Stimulated activated naive CD8-positive, alpha-beta T cell treated with anti-CD3 and anti-CD28 coated beads, Interleukin-15, Interleukin-2, amounts not matched to agents 100 ng/mL and 50 ng/mL, for 24 hours (primary cell): ENCODE results near the gene RIPK4.

Source experiments
- H3K27ac Mint-ChIP-seq: one replicate; pipeline ENCODE4 v1.8.0; 2021; ENCODE audit warnings: mild to moderate bottlenecking, mixed read lengths
- H3K27me3 Mint-ChIP-seq: one replicate; pipeline ENCODE4 v1.8.0; 2021; ENCODE audit warnings: mixed read lengths
- H3K36me3 Mint-ChIP-seq: one replicate; pipeline ENCODE4 v1.8.0; 2021; ENCODE audit warnings: low read depth, mixed read lengths
- H3K4me1 Mint-ChIP-seq: one replicate; pipeline ENCODE4 v1.8.0; 2021; ENCODE audit warnings: low read depth, mixed read lengths
- H3K4me3 Mint-ChIP-seq: one replicate; pipeline ENCODE4 v1.8.0; 2021; ENCODE audit warnings: mild to moderate bottlenecking, mixed read lengths
- H3K9me3 Mint-ChIP-seq: one replicate; pipeline ENCODE4 v1.8.0; 2021; ENCODE audit warnings: mixed read lengths

The RIPK4 gene

DNA sequence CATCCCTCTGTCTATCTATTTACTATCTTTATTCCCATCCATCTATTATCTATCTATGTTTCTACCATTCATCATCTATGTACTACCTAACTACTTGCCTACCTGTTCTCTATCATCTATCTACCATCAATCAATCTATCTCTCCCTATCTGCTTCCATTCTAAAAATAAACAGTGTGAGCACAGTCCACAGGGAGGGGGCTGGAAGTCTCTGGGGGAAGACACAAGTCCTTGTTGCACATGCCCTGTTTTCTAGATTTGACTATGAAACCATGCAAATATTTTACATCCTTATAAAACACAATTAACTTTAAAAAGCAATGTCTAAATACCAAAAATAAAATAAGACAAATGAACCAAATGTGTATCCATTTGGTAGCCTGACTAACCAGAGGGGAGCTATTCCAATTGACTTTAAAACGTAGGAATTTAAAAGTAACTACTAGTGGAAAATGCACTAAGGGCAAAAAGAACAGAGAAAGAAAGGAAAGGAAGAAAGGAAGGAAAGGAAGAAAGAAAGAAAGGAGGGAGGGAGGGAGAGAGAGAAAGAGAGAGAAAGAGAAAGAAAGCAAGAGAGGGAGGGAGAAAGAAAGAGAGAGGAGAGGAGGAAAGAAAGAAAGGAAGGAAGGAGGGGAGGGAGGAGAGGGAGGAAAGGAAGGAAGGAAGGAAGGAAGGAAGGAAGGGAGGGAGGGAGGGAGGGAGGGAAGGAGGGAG, 13.6 kb upstream of the RIPK4 start:
- no peaks in the 10 kb centered on the region for H3K9me3 Mint-ChIP-seq
- H3K4me1 Mint-ChIP-seq = peaks cover 11% of the 10 kb centered on the region
- H3K4me3 Mint-ChIP-seq = no peak overlapping the region
- H3K27ac Mint-ChIP-seq = no peak overlapping the region
- peaks cover 74% of the 10 kb centered on the region for H3K27me3 Mint-ChIP-seq
- H3K36me3 Mint-ChIP-seq = no peaks in the 10 kb centered on the region

DNA sequence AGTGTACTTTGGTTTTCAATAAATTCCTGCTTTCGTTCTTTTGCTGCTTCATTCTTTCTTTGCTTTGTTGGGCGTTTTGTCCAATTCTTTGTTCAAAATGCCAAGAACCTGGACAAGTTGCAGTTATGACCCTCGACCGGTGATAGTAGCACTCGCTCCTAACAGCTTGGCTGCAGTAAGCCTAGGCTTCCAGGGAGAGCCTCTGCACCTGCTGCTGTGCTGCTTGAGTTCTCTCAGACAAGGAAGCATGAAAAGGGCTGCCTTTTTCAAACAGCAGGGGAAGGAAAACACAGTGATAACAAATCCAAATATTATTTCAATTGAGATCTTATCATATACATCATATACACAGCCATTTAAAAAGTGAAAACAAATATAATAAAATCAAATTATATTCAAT, 12.8 kb upstream of the RIPK4 start:
- no peaks in the 10 kb centered on the region for H3K9me3 Mint-ChIP-seq
- H3K4me1 Mint-ChIP-seq = peaks cover 11% of the 10 kb centered on the region
- H3K27ac Mint-ChIP-seq = no peak overlapping the region
- H3K36me3 Mint-ChIP-seq = no peaks in the 10 kb centered on the region
- peaks cover 78% of the 10 kb centered on the region for H3K27me3 Mint-ChIP-seq
- H3K4me3 Mint-ChIP-seq = no peak overlapping the region

DNA sequence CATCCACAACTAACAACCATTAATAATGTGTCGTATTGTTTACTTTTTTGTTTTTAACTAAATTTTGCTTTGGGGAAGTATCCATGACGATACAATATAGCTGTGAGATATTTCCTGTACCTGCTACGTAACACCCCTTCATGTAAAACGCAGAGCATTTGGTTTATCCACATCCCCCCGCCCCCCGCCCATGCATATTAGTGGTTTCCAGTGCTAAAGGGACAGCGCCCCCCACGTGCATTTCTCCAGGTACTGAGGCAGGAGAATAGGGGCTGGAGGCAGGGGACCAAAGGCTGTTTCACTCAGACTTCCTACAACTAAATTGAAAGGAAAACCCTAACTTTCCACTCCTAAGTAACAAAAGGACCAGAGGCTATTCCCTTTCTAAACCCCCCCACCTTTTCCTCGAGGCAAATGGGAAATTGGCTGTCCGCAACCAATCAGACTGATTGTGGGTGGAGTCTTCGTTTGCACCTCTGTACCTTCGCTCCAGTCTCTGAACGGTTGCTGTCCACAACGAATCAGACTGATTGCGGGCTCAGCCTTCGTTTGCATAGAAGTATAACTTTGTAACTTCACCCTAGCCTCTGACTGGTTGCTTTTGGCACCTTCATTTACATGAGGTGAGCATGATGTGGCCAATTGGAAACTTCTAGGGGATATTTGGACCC, 12.2 kb upstream of the RIPK4 start:
- Mint-ChIP-seq H3K9me3 (no peaks in the 10 kb centered on the region), H3K36me3 (no peaks in the 10 kb centered on the region), H3K4me3 (no peak overlapping the region), H3K27me3 (peaks cover 78% of the 10 kb centered on the region), H3K27ac (no peak overlapping the region), H3K4me1 (peaks cover 8% of the 10 kb centered on the region)

DNA sequence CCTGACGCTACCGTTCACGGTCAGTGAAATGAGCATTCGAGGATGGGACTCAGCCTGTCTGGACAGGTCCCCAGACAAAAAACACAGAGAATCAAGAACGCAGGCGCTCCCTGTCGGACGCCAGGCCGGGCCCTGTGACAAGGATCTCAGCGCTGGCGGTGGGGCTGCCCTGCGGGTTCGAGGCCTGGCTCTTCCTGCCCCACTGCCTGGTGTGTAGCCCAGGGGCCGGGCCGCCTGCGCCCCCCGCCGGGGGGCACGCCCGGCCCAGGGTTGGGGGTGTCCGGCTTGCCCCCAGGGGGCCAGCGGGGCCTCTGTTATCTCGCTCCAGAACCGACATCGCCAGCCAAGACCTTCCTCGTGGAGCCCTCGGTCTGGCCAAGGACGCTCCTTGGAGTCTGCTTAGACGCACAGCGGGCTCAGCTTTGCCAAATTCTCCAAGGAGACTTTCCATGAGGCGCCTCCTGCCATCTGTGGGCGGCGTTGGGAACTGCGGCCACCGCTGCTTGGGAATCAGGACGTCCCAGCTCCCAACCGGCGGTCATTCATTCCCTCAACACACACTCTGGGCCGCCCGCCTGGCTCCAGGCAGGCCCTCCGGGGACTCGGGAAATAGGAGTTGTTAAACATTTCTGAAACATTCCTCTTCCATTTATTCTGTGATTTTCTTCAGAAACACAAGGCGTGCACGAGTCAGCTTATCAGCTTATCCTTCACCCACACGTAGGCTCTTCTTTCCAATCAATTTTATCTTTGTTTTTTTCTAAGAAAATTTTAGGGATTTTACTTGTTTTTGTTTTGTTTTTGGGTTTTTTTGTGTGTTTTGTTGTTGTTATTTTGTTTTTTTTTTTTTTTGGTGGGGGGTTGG, 11.3 kb upstream of the RIPK4 start:
- no peaks in the 10 kb centered on the region for H3K36me3 Mint-ChIP-seq

DNA sequence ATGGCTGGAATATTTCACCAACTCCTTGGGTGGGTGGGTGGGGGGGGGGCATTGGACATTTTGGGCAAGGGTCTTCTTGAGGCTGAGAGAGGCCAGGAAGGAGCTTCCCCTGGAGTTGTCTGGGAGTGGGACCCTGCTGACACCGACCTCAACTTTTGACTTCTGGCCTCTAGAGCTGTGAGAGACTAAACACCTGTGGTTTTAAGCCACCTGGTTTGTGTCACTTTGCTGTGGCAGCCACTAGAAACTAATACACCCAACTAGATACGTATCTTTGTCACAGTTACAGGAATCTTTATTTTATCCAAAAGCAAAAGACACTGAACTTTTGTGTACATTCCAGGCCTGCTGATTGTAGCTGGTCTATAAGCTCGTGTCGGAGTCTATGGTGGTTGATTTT, 9.9 kb upstream of the RIPK4 start:
- Mint-ChIP-seq H3K9me3 (no peaks in the 10 kb centered on the region), H3K27me3 (peaks cover 73% of the 10 kb centered on the region), H3K4me3 (no peak overlapping the region)

More for the DNA sequence above, 11.3 kb upstream of the RIPK4 start:
- H3K27me3 Mint-ChIP-seq = peaks cover 73% of the 10 kb centered on the region
- no peak overlapping the region for H3K4me3 Mint-ChIP-seq
- H3K27ac Mint-ChIP-seq = no peak overlapping the region
- H3K9me3 Mint-ChIP-seq = no peaks in the 10 kb centered on the region
- no peaks in the 10 kb centered on the region for H3K4me1 Mint-ChIP-seq

DNA sequence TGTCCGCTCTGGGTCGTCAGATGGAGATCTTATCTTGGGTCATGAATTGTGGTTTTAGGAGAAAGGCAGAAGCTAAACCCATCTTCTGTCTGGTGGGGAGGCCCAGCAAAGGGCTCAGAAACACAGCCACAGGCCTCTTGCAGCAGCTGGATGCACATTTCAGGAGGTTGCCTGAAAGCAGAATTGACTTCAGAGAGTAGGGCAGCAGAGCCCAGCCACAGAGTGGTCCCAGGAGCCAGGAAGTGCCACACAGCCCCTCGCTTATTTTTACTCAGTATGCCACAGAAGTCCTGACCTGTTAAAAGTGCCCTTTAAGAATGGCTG, 8.3 kb upstream of the RIPK4 start:
- H3K27ac Mint-ChIP-seq = no peak overlapping the region

More for the DNA sequence above, 9.9 kb upstream of the RIPK4 start:
- no peaks in the 10 kb centered on the region for H3K36me3 Mint-ChIP-seq
- no peaks in the 10 kb centered on the region for H3K4me1 Mint-ChIP-seq
- no peak overlapping the region for H3K27ac Mint-ChIP-seq

DNA sequence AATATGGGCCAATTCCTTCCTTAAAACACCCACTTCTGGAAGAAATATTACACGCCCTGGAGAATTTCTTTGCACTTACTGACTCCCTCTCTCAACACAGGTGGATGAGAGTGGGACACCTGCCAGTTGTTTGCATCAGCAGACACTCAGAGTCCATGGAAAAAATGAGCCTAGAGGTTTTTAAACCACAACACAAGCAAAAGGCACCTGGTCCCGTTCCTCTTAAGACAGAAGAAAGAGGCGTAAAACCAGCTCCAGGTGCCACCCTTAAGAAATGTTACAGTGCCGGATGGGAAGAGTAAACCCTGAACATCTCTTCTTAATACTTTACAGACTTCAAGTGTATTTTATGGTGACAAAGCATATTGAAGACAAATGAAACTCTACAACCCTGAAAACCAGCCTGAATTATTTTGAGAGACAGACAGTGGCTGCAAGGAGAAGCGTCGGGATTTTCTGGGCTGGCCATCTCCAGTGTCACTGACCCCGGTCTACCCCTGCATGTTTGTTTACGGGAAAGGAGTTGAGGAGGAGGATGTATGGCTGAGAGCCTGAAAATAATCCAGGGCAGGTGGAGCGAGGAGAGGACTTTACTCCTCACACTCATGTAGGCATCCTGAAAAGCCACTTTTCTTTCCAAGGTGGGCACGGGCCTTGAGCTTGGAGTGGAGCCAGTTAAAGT, 7.8 kb upstream of the RIPK4 start:
- Mint-ChIP-seq H3K4me1 (no peaks in the 10 kb centered on the region), H3K4me3 (no peak overlapping the region), H3K36me3 (no peaks in the 10 kb centered on the region), H3K27me3 (peaks cover 72% of the 10 kb centered on the region), H3K9me3 (no peaks in the 10 kb centered on the region), H3K27ac (no peak overlapping the region)

More for the DNA sequence above, 8.3 kb upstream of the RIPK4 start:
- Mint-ChIP-seq H3K4me3 (no peak overlapping the region), H3K27me3 (peaks cover 70% of the 10 kb centered on the region), H3K36me3 (no peaks in the 10 kb centered on the region), H3K4me1 (no peaks in the 10 kb centered on the region), H3K9me3 (no peaks in the 10 kb centered on the region)

DNA sequence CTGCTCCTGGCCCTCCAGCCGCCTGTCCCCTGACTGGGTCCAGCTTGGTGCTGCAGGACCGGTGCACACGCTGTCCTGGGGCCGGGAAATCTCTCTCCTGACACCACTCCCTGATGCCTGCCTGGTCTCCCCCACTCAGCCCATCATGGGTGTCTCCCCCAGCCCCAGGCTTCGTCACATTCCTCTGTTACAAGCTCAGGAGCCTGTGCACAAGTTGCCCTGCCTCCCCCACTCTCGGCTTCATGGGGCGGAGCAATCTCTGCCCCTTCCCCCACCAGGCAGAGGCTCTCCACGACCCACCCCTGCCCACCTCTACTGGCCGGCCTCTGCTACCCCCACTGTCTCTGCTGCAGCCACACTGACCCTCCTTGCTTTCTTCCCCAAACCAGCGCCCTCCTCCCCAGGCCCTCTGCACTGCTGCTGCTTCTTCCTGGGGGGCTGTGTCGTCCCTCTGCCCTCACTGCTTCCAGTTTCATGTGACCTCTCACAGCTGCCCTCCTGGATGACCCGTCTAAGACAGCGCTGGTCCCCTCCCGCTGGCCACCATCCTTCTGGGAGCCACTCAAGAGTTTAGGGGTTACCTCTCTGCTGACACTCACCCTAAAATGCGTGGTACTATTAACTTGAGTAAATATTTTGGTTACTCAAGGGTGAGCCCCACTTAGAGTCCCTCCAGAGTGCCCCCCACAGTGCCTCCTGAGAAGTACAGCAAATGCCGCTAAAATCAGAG, 5.7 kb upstream of the RIPK4 start:
- Mint-ChIP-seq H3K27ac (no peak overlapping the region), H3K9me3 (no peaks in the 10 kb centered on the region), H3K27me3 (peaks cover 73% of the 10 kb centered on the region), H3K4me1 (peaks cover 17% of the 10 kb centered on the region), H3K4me3 (no peak overlapping the region), H3K36me3 (peaks cover 2% of the 10 kb centered on the region)

DNA sequence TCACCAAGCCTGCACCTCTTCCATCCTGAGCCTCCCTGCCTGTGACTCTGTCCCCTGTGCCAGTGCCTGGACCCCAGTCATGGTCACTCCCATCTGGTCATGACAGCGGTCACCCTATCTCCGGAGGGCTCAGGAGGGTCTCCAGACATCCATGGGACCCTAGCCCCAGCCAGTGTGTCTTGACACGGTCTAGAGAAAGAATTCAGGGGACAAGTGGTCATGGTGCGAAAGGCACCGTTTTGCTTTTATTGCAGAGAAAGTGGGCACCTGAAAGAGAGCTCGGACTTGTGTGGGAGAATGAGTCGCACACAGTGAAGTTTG, 4.7 kb upstream of the RIPK4 start:
- H3K36me3 Mint-ChIP-seq = peaks cover 6% of the 10 kb centered on the region
- no peaks in the 10 kb centered on the region for H3K9me3 Mint-ChIP-seq
- H3K27ac Mint-ChIP-seq = no peak overlapping the region
- H3K27me3 Mint-ChIP-seq = peaks cover 73% of the 10 kb centered on the region
- peaks cover 23% of the 10 kb centered on the region for H3K4me1 Mint-ChIP-seq
- no peak overlapping the region for H3K4me3 Mint-ChIP-seq

DNA sequence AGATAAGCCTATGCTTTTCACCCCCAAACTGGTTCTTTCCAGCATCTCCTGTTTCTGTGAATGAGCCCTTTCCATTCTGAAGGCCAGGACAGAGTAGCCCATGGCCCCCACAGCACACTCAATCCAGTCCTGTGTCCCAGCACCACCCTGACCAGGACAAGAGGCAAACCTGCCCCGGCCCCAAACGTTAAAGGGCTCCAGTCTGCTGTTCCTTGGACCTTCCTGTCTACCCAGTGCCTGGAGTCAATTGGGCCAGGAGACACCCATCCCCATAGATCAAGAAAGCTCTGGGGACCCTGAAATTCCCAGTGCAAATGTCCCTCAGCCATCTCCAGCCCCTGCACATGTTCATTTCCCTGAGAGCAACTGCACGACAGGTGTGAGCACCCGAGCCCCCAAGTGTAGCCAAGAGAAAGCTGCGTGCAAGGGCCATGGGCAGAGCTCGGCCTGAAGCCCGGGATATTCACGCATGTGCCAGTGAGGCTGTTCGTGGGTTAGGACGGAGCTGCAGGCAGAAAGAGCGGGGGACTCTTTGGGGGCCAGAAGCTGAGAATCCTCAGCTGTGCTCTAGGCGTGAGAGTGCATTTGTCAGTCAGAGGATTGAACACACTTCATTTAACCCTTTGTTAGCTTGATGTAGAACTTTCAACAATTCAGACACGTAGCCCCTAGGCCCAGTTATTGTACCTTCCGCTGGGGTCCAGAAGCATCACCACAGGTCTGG, 4.2 kb upstream of the RIPK4 start:
- no peak overlapping the region for H3K4me3 Mint-ChIP-seq
- H3K4me1 Mint-ChIP-seq = peaks cover 23% of the 10 kb centered on the region
- no peaks in the 10 kb centered on the region for H3K9me3 Mint-ChIP-seq
- peaks cover 73% of the 10 kb centered on the region for H3K27me3 Mint-ChIP-seq
- no peak overlapping the region for H3K27ac Mint-ChIP-seq
- peaks cover 6% of the 10 kb centered on the region for H3K36me3 Mint-ChIP-seq

DNA sequence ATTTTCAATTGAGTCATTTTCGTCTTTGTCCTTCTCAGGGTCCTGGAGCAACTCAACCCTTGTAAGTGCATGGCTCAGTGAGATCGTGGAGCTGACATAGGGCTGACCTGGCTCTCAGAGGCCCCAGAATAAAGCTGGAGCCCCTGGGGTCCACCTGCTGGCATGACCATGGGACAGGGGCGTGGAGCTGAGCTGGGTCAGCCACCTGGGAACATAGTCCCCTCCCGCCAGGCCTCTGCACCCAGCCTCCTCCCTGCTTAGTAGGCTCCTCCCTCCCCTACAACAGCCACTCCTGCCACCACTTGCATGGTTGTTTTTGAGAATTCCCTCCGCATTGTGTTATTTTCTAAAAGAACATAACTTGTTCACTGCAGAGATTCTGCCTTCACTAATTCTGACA, 3.1 kb upstream of the RIPK4 start:
- H3K4me3 Mint-ChIP-seq = no peak overlapping the region
- peaks cover 75% of the 10 kb centered on the region for H3K27me3 Mint-ChIP-seq
- peaks cover 6% of the 10 kb centered on the region for H3K36me3 Mint-ChIP-seq
- H3K27ac Mint-ChIP-seq = no peak overlapping the region
- H3K9me3 Mint-ChIP-seq = no peaks in the 10 kb centered on the region
- H3K4me1 Mint-ChIP-seq = peaks cover 26% of the 10 kb centered on the region

DNA sequence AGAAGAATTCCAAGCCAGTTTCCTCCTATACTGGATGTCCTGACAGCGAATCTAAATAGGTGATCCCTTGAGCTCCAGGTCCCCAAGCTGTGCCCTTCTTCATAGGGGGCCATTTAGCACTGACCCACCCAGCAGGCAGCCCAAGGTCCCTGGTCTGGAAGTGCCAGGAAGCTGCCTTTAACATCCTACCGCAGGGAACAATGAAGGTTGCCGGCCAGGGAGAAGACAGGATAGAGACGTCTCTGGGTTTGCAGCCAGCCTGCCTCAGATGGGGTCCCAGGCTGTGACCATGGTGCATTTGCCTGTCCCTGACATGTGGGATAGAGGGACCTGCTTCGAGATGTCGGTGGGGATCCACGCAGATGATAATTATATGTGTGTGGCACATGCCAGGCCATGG, 2.7 kb upstream of the RIPK4 start:
- Mint-ChIP-seq H3K27ac (no peak overlapping the region), H3K36me3 (peaks cover 6% of the 10 kb centered on the region), H3K4me1 (peaks cover 26% of the 10 kb centered on the region), H3K9me3 (no peaks in the 10 kb centered on the region), H3K4me3 (no peak overlapping the region), H3K27me3 (peaks cover 75% of the 10 kb centered on the region)

DNA sequence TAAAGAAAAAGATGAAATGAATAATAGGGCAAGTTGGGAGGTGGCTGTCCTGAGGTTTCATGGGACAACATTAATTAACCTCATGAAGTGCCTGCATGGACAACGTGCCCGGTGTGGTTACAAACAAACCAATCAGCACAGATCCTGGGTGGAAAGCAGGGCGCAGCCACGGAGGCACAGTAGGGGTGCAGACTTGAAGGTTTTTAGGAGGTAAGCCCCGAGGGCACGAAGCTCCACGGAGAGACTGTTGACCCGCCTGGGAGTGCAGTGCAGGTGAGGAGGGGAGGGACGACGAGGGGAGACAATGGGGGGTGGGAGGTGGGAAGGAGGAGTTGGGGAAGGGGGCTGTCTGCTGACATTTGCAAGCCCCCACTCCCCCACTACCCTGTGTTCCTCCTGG, 2.3 kb upstream of the RIPK4 start:
- Mint-ChIP-seq H3K9me3 (no peaks in the 10 kb centered on the region), H3K27ac (no peak overlapping the region), H3K36me3 (peaks cover 6% of the 10 kb centered on the region), H3K27me3 (peaks cover 75% of the 10 kb centered on the region), H3K4me1 (peaks cover 26% of the 10 kb centered on the region), H3K4me3 (peak overlapping the region; percentile 74)
